GM21737 (cell line): ENCODE data around the gene SHOC1.
"Not testable (repeated sequence)": the region's sequence is repeated elsewhere in the genome, so short reads cannot be mapped to it uniquely, and the experiment has no call there.

Experiments
- ATAC-seq: cut with Tn5 transposase; IDR thresholded peaks from one replicate; pipeline ENCODE4 v1.9.1; 2021; ENCODE audit warnings: mild to moderate bottlenecking, moderate library complexity; ENCODE audit not compliant: unreplicated experiment

SHOC1 gene

DNA sequence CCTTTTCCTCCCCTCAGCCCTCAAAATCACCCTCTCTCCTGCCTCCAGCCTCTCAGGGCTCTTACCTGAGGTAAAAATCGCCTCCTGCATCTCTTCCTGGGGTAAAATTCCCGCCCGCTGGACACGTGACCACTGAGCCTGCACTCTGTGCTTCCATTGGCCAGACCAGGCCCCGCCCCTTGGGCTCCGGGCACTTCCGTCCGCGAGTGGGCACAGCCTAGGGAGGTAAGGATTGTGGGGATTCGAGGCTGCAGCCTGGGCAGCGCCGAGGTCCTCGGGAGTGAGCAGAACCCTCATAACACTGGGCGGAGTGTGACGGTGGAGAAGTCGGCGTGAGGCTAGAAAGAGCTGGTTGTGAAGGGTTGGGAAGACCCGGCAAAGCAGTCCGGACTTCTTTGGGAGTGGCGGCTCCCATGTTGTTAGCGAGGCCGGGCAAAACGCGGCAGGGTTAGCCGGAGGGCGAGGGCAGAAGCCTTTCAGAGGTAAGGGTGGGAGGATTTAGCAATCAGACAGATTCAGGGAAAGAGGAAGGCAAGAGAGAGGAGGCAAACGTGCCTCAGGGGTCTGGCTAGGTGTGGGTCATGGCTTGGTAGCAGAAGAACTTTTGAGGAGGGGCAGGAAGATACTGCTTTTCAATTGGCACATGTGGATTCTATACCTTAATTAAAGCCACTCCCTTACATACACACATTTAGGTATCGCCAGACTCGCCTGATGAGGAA lies at the start of gene SHOC1:
Gene SHOC1 (minus strand): TSS at position 103 of the 722 bp plus-strand sequence. CDS start 3,519 bp downstream, outside the sequence.
- no peak for ATAC-seq

- ATAC-seq: no peak
Observed at GRCh38 chr9:111843971-111844370, 49.2 kb upstream of the SHOC1 start.

DNA sequence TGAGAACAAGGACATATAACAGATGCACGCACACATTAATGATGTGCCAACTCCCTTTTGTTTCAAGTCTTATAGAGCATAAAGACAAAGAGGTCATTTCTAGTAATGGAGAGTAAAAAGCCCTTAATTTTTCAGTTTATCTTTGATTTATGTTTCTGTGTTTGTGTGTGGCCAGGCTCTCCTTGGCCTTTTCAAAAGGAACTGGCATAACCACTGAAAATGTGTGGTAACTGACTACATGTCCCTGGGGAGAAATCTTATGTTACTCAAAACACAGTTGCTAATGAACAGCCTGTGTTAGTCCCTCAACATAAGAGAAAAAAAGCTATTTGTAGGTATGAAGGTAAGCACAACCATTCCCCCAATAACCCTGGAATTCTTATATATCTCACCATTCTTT lies 47.6 kb upstream of the SHOC1 start:
- ATAC-seq: no peak

GRCh38 chr9:111840442-111840841 lies 45.7 kb upstream of the SHOC1 start:
- no peak for ATAC-seq

DNA sequence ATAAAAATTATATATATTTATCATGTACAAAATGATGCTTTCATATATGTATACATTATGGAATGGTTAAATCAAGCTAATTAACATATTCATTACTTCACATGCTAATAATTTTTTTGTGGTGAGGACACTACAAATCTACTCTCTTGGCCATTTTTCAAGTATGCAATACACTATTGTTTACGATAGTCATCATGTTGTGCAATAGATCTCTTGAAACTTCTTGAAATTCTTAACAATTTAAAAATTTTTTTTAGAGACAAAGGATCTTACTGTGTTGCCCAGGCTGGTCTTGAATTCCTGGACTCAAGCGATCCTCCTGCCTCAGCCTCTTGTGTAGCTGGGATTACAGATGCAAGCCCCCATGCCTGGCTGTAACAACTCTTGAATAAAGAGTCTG lies 45.2 kb upstream of the SHOC1 start:
- ATAC-seq: no peak

GRCh38 chr9:111839387-111839786 lies 44.6 kb upstream of the SHOC1 start:
- ATAC-seq: no peak

DNA sequence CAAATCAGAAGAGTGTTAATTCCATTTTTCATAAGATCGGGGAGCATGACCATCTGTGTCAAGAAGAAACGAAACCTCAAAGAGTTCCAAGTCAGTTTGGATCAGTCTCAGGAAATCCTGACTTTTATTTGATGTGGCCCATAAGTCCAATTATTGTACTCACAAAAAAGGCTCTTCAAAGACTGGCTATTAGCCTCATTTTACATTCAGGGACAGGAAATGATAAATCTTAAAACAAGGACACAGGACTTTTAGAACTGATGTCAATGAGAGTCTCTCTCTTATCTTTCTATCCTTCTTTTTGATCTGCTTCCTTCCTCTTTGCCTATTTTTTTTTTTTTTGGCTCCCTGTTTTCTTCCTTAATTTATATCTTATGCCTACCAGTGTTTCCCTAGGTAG lies 43.7 kb upstream of the SHOC1 start:
- no peak for ATAC-seq

GRCh38 chr9:111836311-111836710 lies 41.6 kb upstream of the SHOC1 start:
- ATAC-seq: no peak

GRCh38 chr9:111833941-111834340 lies 39.2 kb upstream of the SHOC1 start:
- no peak for ATAC-seq

DNA sequence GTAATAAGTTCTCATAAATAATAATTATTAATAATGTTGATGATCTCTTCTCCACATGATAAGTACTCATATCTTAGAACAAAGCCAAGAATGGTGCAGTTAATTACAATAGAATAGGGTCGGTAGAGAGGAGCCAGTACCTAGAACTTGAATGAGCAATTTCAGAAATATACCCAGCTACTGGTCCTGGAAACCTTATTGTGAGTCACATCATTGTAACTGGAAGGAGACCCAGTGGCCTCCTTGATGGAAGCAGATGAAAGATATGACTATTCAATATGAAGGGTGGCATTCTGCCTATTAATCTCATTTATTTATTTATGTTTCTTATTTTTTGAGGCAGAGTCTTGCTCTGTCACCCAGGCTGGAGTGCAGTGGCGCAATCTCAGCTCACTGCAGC lies 37.7 kb upstream of the SHOC1 start:
- ATAC-seq: no peak

GRCh38 chr9:111831371-111832108 lies 36.8 kb upstream of the SHOC1 start:
- no peak for ATAC-seq

- ATAC-seq: no peak
Observed at GRCh38 chr9:111828193-111828592, 33.5 kb upstream of the SHOC1 start.

GRCh38 chr9:111825468-111826145 lies 30.9 kb upstream of the SHOC1 start:
- ATAC-seq: no peak

- no peak for ATAC-seq
Observed at GRCh38 chr9:111821006-111821528, 26.3 kb upstream of the SHOC1 start.

GRCh38 chr9:111819360-111819759 lies 24.6 kb upstream of the SHOC1 start:
- ATAC-seq: no peak

- no peak for ATAC-seq
Observed at GRCh38 chr9:111815285-111816070, 20.7 kb upstream of the SHOC1 start.

DNA sequence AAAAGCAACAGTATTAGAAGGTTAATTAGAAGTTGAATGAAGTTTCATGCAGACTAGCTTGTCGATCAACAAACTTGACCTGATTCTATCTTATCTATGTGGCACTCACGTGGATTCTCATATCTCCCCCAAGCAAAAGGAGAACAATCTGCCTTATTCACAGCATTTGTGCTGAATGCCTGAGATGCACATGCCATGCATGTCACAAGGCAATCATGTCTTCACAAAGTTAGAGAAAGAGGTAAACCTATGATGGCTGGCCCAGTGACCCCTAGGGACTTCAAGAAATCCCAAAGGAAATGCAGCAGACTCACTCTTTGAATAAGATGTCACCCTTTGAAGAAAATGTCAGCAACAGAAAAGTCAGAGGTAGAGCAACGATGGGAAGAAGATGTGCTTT lies 17.6 kb upstream of the SHOC1 start:
- ATAC-seq: no peak

GRCh38 chr9:111810908-111811307 lies 16.2 kb upstream of the SHOC1 start:
- ATAC-seq: no peak

DNA sequence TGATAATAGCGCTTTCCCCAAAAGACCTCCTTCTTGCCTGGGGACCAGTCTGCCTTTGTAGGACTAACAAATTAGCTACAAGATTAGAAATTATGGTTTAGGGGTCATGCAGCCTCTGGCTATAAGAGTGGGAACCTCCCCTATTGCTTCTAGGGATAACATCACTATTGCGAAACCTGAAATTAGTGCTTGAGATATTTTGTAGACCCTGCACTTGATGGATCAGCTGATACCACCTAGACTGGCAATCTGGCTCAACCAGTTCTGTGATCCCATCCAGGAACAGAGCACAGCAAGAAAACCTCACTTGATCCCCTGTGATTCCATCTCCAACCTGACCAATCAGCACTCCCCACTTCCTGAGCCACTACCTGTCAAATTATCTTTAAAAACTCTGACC lies 15.7 kb upstream of the SHOC1 start:
- ATAC-seq: not testable (repeated sequence)

DNA sequence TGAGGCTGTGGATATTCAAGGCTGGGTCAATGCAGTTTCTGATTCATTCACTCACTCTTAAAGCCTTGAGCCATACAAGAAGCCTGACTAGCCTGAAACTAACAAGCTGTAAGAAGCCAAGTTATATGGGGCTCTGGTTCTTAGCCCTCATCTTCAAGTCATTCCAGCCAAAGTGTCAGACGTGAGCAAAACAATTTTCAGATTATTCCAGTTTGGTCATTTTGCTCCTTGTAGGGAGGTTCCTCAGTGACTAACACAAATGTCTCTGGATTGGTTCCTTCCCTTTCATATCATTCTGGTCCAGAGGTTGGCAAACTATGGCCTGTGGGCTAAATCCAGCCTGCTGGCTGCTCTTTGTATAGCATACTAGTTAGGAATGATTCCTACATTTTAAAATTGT lies 12.5 kb upstream of the SHOC1 start:
- ATAC-seq: no peak

- no peak for ATAC-seq
Observed at GRCh38 chr9:111806259-111806658, 11.5 kb upstream of the SHOC1 start.
